LNCaP clone FGC (cell line): Measurements from ENCODE around the gene RNF150.

Experiments
- DNase-seq: peaks from one replicate; pipeline ENCODE4 v3.0.0-alpha.2; 2011; ENCODE audit warnings: low read depth
- H3K4me3 ChIP-seq: 2 replicates; pipeline ENCODE4 v1.5.1; 2011; ENCODE audit warnings: mild to moderate bottlenecking, low read depth, low read length, control low read depth
- TF ChIP-seq, protein P1 (sequence below): IDR thresholded peaks from 2 replicates; pipeline ENCODE4 v1.5.1; 2012; ENCODE audit warnings: mild to moderate bottlenecking; ENCODE audit not compliant: control insufficient read depth, insufficient read depth; ENCODE audit errors: extremely low read depth

RNF150 gene

DNA sequence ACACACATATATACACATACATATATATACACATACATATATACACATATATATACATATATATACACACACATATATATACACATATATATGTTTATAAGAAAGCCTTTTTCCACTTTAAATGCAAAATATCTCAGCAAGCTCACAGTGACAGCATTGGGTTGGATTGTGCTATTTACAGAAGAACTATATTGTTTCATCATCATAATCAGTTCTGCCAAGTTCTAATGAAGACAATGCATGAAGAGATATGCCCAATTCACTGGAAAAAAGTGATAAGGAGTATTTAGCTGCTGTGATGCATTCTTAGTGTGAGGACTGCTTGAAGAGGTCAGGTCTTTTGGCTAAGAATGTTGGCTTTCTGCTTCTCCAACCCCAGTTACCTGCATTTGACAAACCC is 54.4 kb downstream of the RNF150 start:
- TF ChIP-seq, protein P1, sequence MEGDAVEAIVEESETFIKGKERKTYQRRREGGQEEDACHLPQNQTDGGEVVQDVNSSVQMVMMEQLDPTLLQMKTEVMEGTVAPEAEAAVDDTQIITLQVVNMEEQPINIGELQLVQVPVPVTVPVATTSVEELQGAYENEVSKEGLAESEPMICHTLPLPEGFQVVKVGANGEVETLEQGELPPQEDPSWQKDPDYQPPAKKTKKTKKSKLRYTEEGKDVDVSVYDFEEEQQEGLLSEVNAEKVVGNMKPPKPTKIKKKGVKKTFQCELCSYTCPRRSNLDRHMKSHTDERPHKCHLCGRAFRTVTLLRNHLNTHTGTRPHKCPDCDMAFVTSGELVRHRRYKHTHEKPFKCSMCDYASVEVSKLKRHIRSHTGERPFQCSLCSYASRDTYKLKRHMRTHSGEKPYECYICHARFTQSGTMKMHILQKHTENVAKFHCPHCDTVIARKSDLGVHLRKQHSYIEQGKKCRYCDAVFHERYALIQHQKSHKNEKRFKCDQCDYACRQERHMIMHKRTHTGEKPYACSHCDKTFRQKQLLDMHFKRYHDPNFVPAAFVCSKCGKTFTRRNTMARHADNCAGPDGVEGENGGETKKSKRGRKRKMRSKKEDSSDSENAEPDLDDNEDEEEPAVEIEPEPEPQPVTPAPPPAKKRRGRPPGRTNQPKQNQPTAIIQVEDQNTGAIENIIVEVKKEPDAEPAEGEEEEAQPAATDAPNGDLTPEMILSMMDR = no peak
- DNase-seq = no peak
- no peak overlapping the region for H3K4me3 ChIP-seq

DNA sequence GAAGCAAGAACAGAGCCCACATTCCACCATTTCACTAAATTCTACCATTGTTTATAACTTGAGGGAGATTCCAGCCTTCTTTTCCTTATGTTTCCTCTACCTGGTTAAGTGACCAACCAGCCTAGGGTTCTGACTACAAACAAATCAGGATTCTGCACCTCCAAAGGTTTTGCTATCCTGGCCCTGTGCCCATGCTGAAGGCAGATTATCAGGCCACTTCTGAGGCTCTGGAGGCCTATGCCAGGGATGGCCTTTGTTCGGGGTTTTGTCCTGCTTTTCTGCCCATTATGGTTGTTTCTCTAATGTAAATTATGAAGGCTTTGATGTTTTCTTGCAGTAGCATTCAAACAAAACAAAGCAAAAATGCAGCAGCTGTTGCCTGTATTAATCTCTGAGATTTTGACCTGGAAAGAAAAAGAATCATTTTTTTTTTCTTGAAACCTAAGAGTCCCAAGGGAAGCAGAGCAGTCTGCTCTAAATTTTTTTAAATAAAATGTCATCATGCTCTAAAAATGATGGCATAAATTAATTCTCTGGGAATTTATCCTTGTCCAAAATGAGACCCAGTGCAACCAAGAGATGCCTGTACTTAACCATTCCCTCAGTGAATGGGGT is 55.6 kb downstream of the RNF150 start:
- TF ChIP-seq, protein P1 = no peak
- no peak overlapping the region for H3K4me3 ChIP-seq
- no peak for DNase-seq

GRCh38 chr4:141075553-141075952 is 57.7 kb downstream of the RNF150 start:
- DNase-seq = no peak
- TF ChIP-seq, protein P1 = no peak
- no peak overlapping the region for H3K4me3 ChIP-seq

DNA sequence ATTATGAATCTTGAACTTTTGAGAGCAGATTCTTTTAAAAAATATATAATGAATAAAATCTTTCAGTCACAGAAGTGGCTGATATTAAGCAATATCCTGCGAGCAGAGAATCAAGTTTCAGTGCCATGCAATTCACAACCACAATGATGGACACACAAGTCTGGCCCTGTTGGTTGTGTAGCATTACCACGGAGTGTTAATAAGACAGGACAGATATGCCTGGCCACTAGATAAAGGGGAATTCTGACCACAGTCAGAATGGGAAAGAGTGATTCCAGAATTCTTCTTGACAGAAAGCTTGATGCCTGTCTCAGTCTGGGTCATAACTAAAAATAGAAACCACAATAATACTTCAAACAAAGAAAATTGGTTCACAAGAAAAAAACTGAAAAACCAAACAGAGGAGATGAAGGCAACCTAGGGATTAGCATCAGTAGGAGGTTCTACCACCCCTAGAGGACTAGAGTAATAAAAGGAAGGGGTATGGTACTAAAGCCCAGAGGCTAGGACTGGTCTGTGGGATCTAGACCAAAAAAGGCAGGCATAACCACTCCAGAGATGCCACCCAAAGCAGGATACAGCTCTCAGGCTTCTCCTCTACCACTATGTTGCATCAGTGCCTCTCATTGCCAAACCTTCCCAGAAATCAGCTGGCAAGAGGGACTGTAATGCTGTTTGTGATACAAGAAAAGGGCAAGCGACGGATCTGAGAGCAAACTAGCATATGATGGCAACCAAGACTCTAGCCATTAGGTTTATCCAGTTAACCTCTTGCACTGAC is 59.0 kb downstream of the RNF150 start:
- TF ChIP-seq, protein P1 = no peak
- no peak for DNase-seq
- no peak overlapping the region for H3K4me3 ChIP-seq

- TF ChIP-seq, protein P1 = no peak
- no peak overlapping the region for H3K4me3 ChIP-seq
These were observed 66.6 kb downstream of the RNF150 start for GRCh38 chr4:141066690-141067089.

GRCh38 chr4:141065872-141066271 is 67.4 kb downstream of the RNF150 start:
- DNase-seq = no peak
- TF ChIP-seq, protein P1 = no peak
- no peak overlapping the region for H3K4me3 ChIP-seq

More at GRCh38 chr4:141066690-141067089, 66.6 kb downstream of the RNF150 start:
- DNase-seq = peak; percentile 83
